Endothelial cell (in vitro differentiated cells): Measurements from ENCODE around the gene SH3GLB2. TPM values are rescaled to one million over a fixed set of nuclear protein-coding genes. Genes with fewer than 3 reads are reported as not detected.

Source experiments
- DNase-seq: peaks from one replicate; pipeline ENCODE4 v3.0.0; 2021; ENCODE audit warnings: low spot score
- H3K27ac Mint-ChIP-seq: one replicate; pipeline ENCODE4 v1.8.0; 2021; ENCODE audit warnings: mixed read lengths, inconsistent platforms; ENCODE audit not compliant: unreplicated experiment
- H3K27me3 Mint-ChIP-seq: one replicate; pipeline ENCODE4 v1.8.0; 2021; ENCODE audit warnings: mild to moderate bottlenecking, moderate library complexity, mixed read lengths, inconsistent platforms; ENCODE audit not compliant: unreplicated experiment
- H3K36me3 Mint-ChIP-seq: one replicate; pipeline ENCODE4 v1.8.0; 2021; ENCODE audit warnings: mild to moderate bottlenecking, low read depth, mixed read lengths, inconsistent platforms; ENCODE audit not compliant: unreplicated experiment
- H3K4me1 Mint-ChIP-seq: one replicate; pipeline ENCODE4 v1.8.0; 2021; ENCODE audit warnings: mild to moderate bottlenecking, mixed read lengths, inconsistent platforms; ENCODE audit not compliant: unreplicated experiment
- H3K4me3 Mint-ChIP-seq: one replicate; pipeline ENCODE4 v1.8.0; 2021; ENCODE audit warnings: mild to moderate bottlenecking, mixed read lengths, inconsistent platforms; ENCODE audit not compliant: unreplicated experiment
- H3K9me3 Mint-ChIP-seq: one replicate; pipeline ENCODE4 v1.8.0; 2021; ENCODE audit warnings: mixed read lengths, inconsistent platforms; ENCODE audit not compliant: unreplicated experiment
- CTCF ChIP-seq: fragments of 200-600 bp; sonication (generic); IDR thresholded peaks from one replicate; pipeline ENCODE4 v1.5.0; 2021; ENCODE audit warnings: antibody characterized with exemption; ENCODE audit not compliant: unreplicated experiment
- total RNA-seq: library from RNA; stranded (reverse); fragmentation: NEBNext Ultra II Directional; extraction: Animal tissue kit (Norgen Biotek cat#: 25700); gene quantifications from one replicate; pipeline ENCODE4 v1.2.1, GENCODE V29; 2021; ENCODE audit not compliant: unreplicated experiment

Gene SH3GLB2
- total RNA-seq, 1 donor from 2014 or later: 94.3 TPM

GRCh38 chr9:129063061-129063460 lies 34.9 kb upstream of the SH3GLB2 start:
- no peak for TF ChIP-seq CTCF
- H3K9me3 Mint-ChIP-seq: no peaks in the 10 kb centered on the region
- H3K4me1 Mint-ChIP-seq: no peaks in the 10 kb centered on the region
- H3K27me3 Mint-ChIP-seq: peaks cover 2% of the 10 kb centered on the region
- H3K4me3 Mint-ChIP-seq: no peak overlapping the region
- H3K36me3 Mint-ChIP-seq: peaks cover 17% of the 10 kb centered on the region
- no peak for DNase-seq
- H3K27ac Mint-ChIP-seq: no peak overlapping the region

- Mint-ChIP-seq H3K27ac (no peak overlapping the region), H3K27me3 (peaks cover 2% of the 10 kb centered on the region), H3K9me3 (no peaks in the 10 kb centered on the region), H3K4me1 (no peaks in the 10 kb centered on the region), H3K4me3 (no peak overlapping the region), H3K36me3 (peaks cover 17% of the 10 kb centered on the region)
- TF ChIP-seq CTCF: no peak
- DNase-seq: no peak
These were observed 32.9 kb upstream of the SH3GLB2 start for GRCh38 chr9:129060991-129061390.

GRCh38 chr9:129059796-129060785 lies 32.0 kb upstream of the SH3GLB2 start:
- DNase-seq: no peak
- no peak for TF ChIP-seq CTCF
- Mint-ChIP-seq H3K9me3 (no peaks in the 10 kb centered on the region), H3K4me3 (no peak overlapping the region), H3K36me3 (peaks cover 13% of the 10 kb centered on the region), H3K27ac (no peak overlapping the region), H3K27me3 (peaks cover 2% of the 10 kb centered on the region), H3K4me1 (no peaks in the 10 kb centered on the region)

- DNase-seq: no peak
- H3K4me3 Mint-ChIP-seq: no peak overlapping the region
- H3K36me3 Mint-ChIP-seq: peaks cover 18% of the 10 kb centered on the region
- no peak overlapping the region for H3K27ac Mint-ChIP-seq
- no peak for TF ChIP-seq CTCF
- no peaks in the 10 kb centered on the region for H3K9me3 Mint-ChIP-seq
- no peaks in the 10 kb centered on the region for H3K4me1 Mint-ChIP-seq
- peaks cover 2% of the 10 kb centered on the region for H3K27me3 Mint-ChIP-seq
These were observed 31.0 kb upstream of the SH3GLB2 start for GRCh38 chr9:129058965-129059795.
